SU-DHL-6 (cell line): ENCODE measurements around the gene DENND2C.

Experiments used
- H2AFZ ChIP-seq: fragments of 200-600 bp; sonication (generic); 2 replicates; pipeline ENCODE4 v1.6.1; 2014; ENCODE audit warnings: low read depth, mild to moderate bottlenecking, moderate library complexity, mixed read lengths, antibody characterized with exemption, low read length; ENCODE audit not compliant: severe bottlenecking
- H3F3A ChIP-seq: fragments of 200-600 bp; shearing (Covaris generic); 2 replicates; pipeline ENCODE4 v1.6.0; 2016; ENCODE audit warnings: antibody characterized with exemption, mild to moderate bottlenecking; ENCODE audit not compliant: insufficient read depth
- H3K27ac ChIP-seq: fragments of 200-600 bp; sonication (generic); 2 replicates; pipeline ENCODE4 v1.5.1; 2016; ENCODE audit warnings: low read depth, mild to moderate bottlenecking, low read length, moderate library complexity, mixed read lengths
- H3K27me3 ChIP-seq: fragments of 200-600 bp; sonication (generic), shearing (Covaris generic); 2 replicates; pipeline ENCODE4 v1.6.0; 2014; ENCODE audit warnings: mild to moderate bottlenecking, low read length
- H3K36me3 ChIP-seq: fragments of 200-600 bp; sonication (generic); 2 replicates; pipeline ENCODE4 v1.6.1; 2014; ENCODE audit warnings: mild to moderate bottlenecking, low read length, mixed read lengths
- H3K4me2 ChIP-seq: fragments of 300-600, 200-600 bp; shearing (Covaris generic), sonication (generic); 2 replicates; pipeline ENCODE4 v1.6.0; 2014; ENCODE audit warnings: low read length, low read depth, mild to moderate bottlenecking; ENCODE audit not compliant: poor library complexity, severe bottlenecking
- H3K4me3 ChIP-seq: fragments of 200-600 bp; sonication (generic); 2 replicates; pipeline ENCODE4 v1.5.1; 2014; ENCODE audit warnings: antibody characterized with exemption, low read length, mild to moderate bottlenecking, mixed read lengths; ENCODE audit not compliant: insufficient read depth, poor library complexity, severe bottlenecking
- H3K79me2 ChIP-seq: fragments of 200-600 bp; sonication (generic); 2 replicates; pipeline ENCODE4 v1.6.1; 2014; ENCODE audit warnings: mild to moderate bottlenecking, low read length, moderate library complexity; ENCODE audit not compliant: insufficient read depth
- H3K9ac ChIP-seq: fragments of 200-600 bp; sonication (generic); 2 replicates; pipeline ENCODE4 v1.7.0; 2014; ENCODE audit warnings: mild to moderate bottlenecking, low read length
- H3K9me2 ChIP-seq: fragments of 200-600 bp; sonication (generic); replicated peaks from 2 replicates; pipeline ENCODE4 v1.6.1; 2014; ENCODE audit warnings: low read length; ENCODE audit not compliant: insufficient read depth
- H3K9me3 ChIP-seq: fragments of 200-600 bp; sonication (generic); 2 replicates; pipeline ENCODE4 v1.6.1; 2014; ENCODE audit warnings: low read length, mixed read lengths; ENCODE audit not compliant: insufficient read depth
- H4K20me1 ChIP-seq: fragments of 200-600 bp; sonication (generic); 2 replicates; pipeline ENCODE4 v1.6.1; 2014; ENCODE audit warnings: low read depth, mild to moderate bottlenecking, antibody characterized with exemption, low read length, moderate library complexity, mixed read lengths
- CTCF ChIP-seq: fragments of 200-600 bp; sonication (generic); IDR thresholded peaks from one replicate; pipeline ENCODE4 v1.5.1; 2017; ENCODE audit warnings: antibody characterized with exemption, mild to moderate bottlenecking, low read length, moderate library complexity; ENCODE audit not compliant: insufficient read depth, poor library complexity, severe bottlenecking
- EZH2phosphoT487 ChIP-seq: fragments of 200-600 bp; sonication (generic), shearing (Covaris generic); conservative IDR thresholded peaks from 2 replicates; pipeline ENCODE4 v1.6.1; 2018; ENCODE audit warnings: mild to moderate bottlenecking, antibody characterized with exemption, low read length, moderate library complexity, mixed read lengths

The DENND2C gene

GRCh38 chr1:114696810-114697209 lies 27.0 kb upstream of the DENND2C start:
- Histone ChIP-seq H3K9me2 (no peaks in the 10 kb centered on the region), H3K4me2 (no peak overlapping the region)

GRCh38 chr1:114695430-114696058 lies 25.7 kb upstream of the DENND2C start, which contains the start of gene AMPD1:
Gene AMPD1 (minus strand): TSS chr1:114695546. CDS start chr1:114695471, 75 bp downstream.
- TF ChIP-seq CTCF (no peak), EZH2phosphoT487 (no peak)
- Histone ChIP-seq H4K20me1 (no peaks in the 10 kb centered on the region), H3K4me3 (no peak within 1 kb of the TSS), H3K9me3 (no peaks in the 10 kb centered on the region), H3K27ac (no peak within 1 kb of the TSS), H2AFZ (no peak within 1 kb of the TSS), H3K79me2 (no peaks in the 10 kb centered on the region), H3F3A (no peaks in the 10 kb centered on the region), H3K4me2 (no peak within 1 kb of the TSS), H3K36me3 (no peaks in the 10 kb centered on the region), H3K27me3 (no peaks in the 10 kb centered on the region), H3K9ac (no peak within 1 kb of the TSS), H3K9me2 (no peaks in the 10 kb centered on the region)

More at GRCh38 chr1:114696810-114697209, 27.0 kb upstream of the DENND2C start:
- Histone ChIP-seq H3K9ac (no peak overlapping the region), H3K27me3 (no peaks in the 10 kb centered on the region), H3K9me3 (no peaks in the 10 kb centered on the region), H3K4me3 (no peak overlapping the region), H3K27ac (no peak overlapping the region), H3K36me3 (no peaks in the 10 kb centered on the region), H3F3A (no peaks in the 10 kb centered on the region), H2AFZ (no peak overlapping the region), H3K79me2 (no peaks in the 10 kb centered on the region), H4K20me1 (no peaks in the 10 kb centered on the region)
- TF ChIP-seq CTCF (no peak), EZH2phosphoT487 (no peak)

GRCh38 chr1:114694540-114695310 lies 24.9 kb upstream of the DENND2C start:
- H3K4me2 ChIP-seq, result no peak overlapping the region

More at GRCh38 chr1:114694540-114695310, 24.9 kb upstream of the DENND2C start:
- Histone ChIP-seq H3K4me3 (no peak overlapping the region), H3K27ac (no peak overlapping the region), H3K9me3 (no peaks in the 10 kb centered on the region), H3K27me3 (no peaks in the 10 kb centered on the region), H3K79me2 (no peaks in the 10 kb centered on the region), H3K36me3 (no peaks in the 10 kb centered on the region), H4K20me1 (no peaks in the 10 kb centered on the region), H2AFZ (no peak overlapping the region), H3F3A (no peaks in the 10 kb centered on the region), H3K9ac (no peak overlapping the region), H3K9me2 (no peaks in the 10 kb centered on the region)
- TF ChIP-seq EZH2phosphoT487 (no peak), CTCF (no peak)
